ENCODE measurements around the gene DZIP1L.
"Not testable (repeated sequence)": the region's sequence is repeated elsewhere in the genome, so short reads cannot be mapped to it uniquely, and the experiment has no call there.

DZIP1L gene, protein sequence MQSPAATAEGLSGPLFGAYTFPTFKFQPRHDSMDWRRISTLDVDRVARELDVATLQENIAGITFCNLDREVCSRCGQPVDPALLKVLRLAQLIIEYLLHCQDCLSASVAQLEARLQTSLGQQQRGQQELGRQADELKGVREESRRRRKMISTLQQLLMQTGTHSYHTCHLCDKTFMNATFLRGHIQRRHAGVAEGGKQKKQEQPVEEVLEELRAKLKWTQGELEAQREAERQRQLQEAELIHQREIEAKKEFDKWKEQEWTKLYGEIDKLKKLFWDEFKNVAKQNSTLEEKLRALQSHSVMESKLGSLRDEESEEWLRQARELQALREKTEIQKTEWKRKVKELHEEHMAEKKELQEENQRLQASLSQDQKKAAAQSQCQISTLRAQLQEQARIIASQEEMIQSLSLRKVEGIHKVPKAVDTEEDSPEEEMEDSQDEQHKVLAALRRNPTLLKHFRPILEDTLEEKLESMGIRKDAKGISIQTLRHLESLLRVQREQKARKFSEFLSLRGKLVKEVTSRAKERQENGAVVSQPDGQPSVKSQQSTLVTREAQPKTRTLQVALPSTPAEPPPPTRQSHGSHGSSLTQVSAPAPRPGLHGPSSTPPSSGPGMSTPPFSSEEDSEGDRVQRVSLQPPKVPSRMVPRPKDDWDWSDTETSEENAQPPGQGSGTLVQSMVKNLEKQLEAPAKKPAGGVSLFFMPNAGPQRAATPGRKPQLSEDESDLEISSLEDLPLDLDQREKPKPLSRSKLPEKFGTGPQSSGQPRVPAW

DNA sequence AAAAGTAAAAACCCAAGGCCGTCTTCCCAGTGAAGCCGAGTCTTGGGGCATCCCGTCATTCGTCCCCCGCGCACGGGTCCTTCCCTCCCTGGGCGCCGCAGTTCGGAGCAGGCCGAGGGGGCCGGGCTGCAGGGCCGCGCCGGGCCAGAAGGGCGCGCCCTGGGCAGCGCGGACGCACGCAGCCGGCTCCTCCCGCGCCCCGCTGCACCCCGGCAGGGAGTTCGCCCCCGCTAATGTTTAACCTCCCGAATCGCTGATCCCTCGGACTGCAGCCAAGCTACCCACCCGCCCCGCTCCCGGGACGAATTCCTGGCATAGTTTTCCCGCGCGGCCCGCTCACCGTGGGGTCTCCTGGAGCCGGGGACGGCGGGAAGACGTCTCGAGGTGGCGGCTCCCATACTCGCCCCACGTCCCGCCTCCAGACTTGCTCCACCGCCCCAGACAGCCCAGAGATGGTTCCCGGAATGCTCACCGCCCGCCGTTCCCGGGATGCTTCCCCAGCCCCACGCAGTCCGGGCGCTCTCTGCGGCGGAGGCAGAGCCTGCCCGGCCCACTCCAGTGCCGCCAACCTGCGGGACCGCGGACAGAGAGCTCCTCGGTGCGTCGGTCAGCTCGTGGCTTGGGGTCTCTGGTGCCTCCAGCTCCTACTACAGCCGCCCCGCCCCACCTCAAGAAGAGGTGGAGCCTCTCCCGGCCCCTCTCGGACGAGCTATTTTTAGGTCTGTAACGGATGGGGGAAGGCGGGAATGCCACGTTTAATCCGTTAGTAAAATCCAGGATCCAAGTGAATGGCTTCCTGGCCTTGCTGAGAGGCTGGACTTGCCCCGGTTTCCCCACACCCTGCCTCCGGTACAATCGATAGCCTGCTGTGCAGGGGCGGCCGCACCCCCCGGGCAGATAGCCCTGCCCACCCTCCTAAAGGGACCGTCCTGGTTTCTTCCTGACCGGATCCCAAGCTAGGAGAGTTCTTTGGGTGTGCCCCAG lies at the start of gene DZIP1L:
Gene DZIP1L (minus strand): TSS at position 621 of the 984 bp plus-strand sequence. CDS start 11,637 bp downstream, outside the sequence.
- no peak for DNase-seq (ENCODE audit: low spot score)

- no peak for DNase-seq (ENCODE audit: low spot score)
Measured at GRCh38 chr3:138165061-138165460, 49.7 kb upstream of the DZIP1L start.

DNA sequence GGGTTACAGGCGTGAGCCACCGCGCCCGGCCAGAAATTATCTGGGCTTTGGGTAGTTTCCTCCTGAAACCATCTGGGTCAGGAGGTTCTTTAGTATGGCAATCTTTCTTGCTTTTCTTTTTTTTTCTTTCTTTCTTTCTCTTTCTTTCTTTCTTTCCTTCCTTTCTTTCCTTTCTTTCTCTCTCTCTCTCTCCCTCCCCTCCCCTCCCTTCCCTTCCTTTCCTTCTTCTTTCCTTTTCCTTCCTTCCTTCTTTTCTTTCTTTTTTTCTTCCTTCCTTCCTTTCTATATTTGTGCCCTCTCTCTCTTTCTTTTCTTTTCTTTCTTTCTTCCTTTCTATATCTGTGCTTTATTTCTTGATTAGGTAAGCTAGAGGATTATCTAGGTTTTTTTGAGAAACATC lies 42.3 kb upstream of the DZIP1L start:
- DNase-seq (ENCODE audit: low spot score): no peak

DNA sequence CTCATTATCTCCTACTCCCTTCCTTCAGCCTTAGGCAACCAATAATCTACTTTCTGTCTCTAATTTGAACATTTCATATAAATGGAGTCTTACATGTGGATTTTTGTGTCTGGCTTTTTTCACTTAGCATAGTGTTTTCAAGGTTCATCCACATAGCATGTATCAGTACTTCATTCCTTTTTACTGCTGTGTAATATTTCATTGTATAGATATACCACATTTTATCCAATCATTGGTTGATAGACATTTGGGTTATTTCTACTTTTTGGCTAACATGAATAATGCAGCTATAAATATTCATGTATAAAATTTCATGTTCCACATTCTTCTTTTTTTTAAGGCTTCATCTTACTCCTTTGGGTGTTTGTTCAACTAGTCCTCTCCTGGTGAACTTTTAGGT lies 39.1 kb upstream of the DZIP1L start:
- DNase-seq (ENCODE audit: low spot score): no peak

DNA sequence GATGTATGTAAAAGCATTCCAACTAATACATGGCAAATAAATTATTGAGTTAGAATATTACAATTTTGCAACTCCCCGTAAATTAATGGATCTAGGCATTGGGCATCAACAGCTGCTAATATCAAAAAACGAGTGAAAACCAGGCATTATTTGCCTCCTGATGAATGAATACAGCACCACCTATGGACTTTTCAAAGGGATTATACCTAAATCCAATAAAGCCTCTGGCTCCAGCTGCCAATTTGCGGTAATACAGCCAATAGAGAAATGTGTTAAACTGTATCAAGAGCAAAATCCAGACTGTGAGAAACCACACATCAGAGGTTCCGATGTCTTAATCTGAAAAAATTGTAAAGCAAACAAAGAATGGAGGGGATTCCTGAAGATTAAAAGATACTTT lies 33.1 kb upstream of the DZIP1L start:
- DNase-seq (ENCODE audit: low spot score): no peak

DNA sequence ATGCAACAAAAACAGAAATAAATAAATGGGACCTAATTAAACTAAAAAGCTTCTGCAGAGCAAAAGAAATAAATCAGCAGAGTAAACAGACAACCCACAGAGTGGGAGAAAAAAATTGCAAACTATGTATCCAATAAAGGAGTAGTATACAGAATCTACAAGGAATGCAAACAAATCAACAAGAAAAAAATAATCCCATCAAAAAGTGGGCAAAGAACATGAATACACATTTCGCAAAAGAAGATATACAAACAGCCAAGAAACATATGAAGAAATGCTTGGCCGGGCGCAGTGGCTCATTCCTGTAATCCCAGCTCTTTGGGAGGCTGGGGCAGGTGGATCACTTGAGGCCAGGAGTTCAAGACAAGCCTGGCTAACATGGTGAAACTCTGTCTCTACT lies 26.8 kb upstream of the DZIP1L start:
- not testable (repeated sequence) for DNase-seq (ENCODE audit: low spot score)

GRCh38 chr3:138140940-138141339 lies 25.5 kb upstream of the DZIP1L start:
- no peak for DNase-seq (ENCODE audit: low spot score)

DNA sequence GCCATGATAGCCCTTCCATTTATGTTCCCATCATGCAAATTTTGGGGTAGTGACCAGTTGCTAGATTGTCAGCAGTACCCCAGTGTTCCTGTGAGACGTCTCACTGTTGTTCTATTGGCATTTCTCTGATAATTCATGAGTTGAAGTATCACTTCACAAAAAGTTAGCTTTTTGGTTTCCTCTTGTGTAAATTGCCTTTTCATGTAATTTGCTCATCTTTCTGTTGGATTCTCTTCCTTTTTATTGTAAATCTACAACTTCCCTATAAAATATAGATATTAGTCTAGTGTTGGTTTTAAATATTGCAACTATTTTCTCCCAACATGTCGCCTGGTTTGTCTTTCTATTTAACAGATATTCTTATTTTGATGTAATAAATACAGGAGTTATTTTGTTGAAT lies 24.3 kb upstream of the DZIP1L start:
- no peak for DNase-seq (ENCODE audit: low spot score)

DNA sequence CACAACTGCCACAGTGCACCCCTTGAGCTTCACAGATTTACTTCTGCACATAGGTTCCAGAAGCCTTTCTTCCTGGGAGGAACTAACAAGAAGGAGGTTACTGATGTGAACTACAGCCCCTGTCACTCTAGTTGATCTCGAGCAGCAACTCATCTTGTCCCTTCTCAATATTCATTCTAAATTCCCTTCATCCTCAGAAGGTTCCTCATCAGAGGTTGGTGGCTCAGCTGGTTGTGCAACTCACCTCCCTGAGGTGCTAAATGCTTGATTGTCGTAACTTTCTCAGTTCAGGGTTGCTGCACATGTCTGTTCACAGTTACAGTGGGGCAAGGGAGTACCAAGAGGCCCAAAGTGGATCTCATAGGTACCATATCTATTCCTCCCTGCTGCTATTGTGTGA lies 22.5 kb upstream of the DZIP1L start:
- DNase-seq (ENCODE audit: low spot score): no peak

GRCh38 chr3:138136201-138136600 lies 20.8 kb upstream of the DZIP1L start:
- DNase-seq (ENCODE audit: low spot score): no peak

- DNase-seq (ENCODE audit: low spot score): no peak
Measured at GRCh38 chr3:138135833-138136194, 20.4 kb upstream of the DZIP1L start.

GRCh38 chr3:138135146-138135832 lies 19.9 kb upstream of the DZIP1L start:
- DNase-seq (ENCODE audit: low spot score): no peak

- DNase-seq (ENCODE audit: low spot score): no peak
Measured at GRCh38 chr3:138132239-138132638, 16.8 kb upstream of the DZIP1L start, which contains the start of gene A4GNT. Gene A4GNT, minus strand, starts transcription at chr3:138132390. Its CDS starts 1,134 bp downstream, at chr3:138131256.

DNA sequence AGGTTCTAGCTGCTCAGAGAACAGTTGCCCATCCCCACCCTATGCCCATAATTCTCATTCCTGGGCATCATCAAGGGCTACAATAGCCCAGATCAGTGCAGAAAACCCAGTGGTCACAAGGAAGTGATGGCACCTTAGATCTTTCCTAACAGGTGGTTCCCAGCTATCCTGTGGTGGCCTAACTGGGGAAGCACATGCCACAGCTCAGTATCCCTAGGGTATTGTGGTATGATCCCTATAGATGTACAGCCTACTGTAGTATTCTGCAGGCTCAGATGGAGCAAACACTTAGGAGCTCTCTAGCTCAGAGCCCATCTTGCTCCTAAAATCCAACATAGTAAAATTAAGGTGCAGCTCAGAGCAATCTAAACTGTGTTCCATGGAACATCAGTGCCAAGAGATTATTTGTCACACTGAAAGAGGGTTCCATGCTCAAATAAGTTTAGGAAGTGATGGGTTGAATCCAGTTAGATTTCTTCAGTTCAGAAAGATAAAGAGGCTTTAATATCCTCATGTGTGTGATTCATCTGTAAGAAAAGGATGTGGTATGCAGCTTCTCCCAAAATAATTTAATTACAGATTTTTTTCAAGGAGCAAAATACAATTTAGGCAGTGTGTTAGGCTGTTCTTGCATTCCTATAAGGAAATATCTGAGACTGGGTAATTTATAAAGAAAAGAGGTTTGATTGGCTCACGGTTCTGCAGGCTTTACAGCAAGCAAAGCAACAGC lies 12.4 kb upstream of the DZIP1L start:
- no peak for DNase-seq (ENCODE audit: low spot score)

GRCh38 chr3:138125548-138126221 lies 10.3 kb upstream of the DZIP1L start:
- no peak for DNase-seq (ENCODE audit: low spot score)

DNA sequence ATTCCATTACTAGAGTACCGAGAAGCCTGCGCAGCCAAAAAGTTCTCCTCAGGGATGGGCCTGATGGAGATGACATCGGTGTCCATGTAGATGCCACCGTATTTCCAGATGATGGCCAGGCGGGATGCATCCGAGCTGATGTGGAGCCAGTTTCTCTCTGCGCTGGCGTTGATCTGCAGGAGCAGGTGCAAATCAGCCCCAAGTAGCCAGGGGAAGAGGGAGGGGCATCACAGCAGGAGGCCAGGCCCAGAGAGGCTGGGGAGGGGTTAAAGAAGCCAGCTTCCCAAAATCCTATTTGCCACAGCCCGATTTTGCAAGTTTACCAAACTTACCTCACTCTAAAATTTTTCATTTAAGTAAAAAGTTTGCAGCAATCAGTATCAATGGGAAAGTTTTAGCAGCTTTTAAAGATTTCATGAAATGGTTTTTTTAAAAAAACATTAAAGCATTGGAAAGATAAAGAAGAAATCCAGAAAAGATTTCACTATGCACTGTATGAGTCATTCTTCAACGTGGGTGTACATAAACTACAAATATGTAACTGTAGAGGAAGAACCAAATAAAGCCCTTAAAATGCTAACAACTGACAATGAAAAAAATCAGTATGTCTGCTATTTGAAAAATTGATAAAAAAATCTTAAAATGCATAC lies 9.4 kb upstream of the DZIP1L start:
- no peak for DNase-seq (ENCODE audit: low spot score)

DNA sequence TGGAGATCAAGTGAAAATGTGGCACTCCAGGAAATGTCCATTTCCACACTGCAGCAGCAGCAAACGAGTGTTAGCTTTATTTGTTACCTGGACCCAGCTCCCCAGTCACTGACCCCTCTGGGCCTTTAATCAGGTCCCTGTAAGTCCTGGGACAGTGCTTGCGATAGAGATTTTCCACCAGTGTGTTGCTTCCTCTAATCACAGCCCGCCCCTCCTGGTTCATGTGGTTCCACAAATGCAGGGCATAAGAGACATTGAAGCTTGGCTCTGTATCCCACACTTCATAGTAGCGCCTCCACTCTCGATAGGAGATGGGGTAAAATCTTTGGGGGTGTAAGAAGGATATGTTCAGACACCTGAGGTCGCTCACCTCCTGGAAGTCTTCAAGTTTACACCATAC lies 8.8 kb upstream of the DZIP1L start:
- DNase-seq (ENCODE audit: low spot score): no peak

GRCh38 chr3:138119423-138119766 lies 4.0 kb upstream of the DZIP1L start:
- no peak for DNase-seq (ENCODE audit: low spot score)

DNA sequence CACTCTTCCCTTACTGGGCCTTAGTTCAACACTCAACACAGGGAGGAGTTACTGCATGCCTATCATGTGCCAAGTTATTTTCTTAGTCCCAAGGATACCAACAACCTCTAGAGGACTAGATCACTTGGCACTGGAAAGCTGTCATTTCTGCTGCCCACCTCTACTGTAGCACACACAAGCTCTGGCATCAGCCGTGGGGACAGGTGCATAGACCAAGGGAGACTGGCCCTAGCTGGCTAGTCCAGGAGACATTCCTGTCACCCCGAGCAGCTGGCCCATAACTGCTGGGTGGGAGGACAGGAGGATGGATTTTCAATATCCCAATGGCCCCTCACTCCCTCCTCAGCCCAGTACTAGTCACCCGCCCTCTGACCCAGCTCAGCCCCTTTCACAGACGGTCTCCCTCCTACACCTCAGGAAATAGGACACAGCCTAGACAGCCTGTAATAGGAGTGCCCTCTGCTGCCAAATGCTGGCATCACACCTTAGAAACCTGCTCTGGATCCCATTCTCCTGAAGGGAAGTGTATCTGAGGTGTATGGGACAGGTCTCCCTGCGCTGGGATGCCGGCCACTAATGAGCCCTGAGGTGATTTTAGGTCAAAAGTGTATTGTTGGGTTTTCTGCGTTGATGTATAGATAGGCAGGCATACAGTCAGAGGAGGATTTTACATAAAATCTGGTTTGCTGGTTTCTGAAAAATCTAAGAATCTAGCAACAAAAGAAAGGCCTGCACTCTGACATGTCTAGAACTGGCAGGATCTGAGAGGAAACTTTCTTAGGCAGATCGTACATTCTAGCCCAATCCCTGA lies 3.4 kb upstream of the DZIP1L start:
- peak; percentile 38 for DNase-seq (ENCODE audit: low spot score)

Measured in putamen (tissue), 1 donor.